K562 (cell line): ENCODE data around the gene PAIP1. TPM values are rescaled to one million over a fixed set of nuclear protein-coding genes. Genes with fewer than 3 reads are reported as not detected.

Experiments used
- ADNP ChIP-seq: fragments of 200-800 bp; sonication (Bioruptor generic); IDR thresholded peaks from 2 replicates; pipeline ENCODE4 v1.6.1; 2016; ENCODE audit warnings: missing genetic modification characterization, missing compliant biosample characterization
- CBFA2T3 ChIP-seq: fragments of 450-650 bp; IDR thresholded peaks from 2 replicates; pipeline ENCODE4 v1.6.1; 2017
- FOSL1 ChIP-seq: fragments of 200-800 bp; sonication (Bioruptor generic); conservative IDR thresholded peaks from 2 replicates; pipeline ENCODE4 v1.6.1; 2016; ENCODE audit warnings: missing genetic modification characterization, missing compliant biosample characterization
- GMEB1 ChIP-seq: fragments of 250-450 bp; sonication (Bioruptor Pico); IDR thresholded peaks from 2 replicates; pipeline ENCODE4 v1.4.0; 2020; ENCODE audit warnings: mild to moderate bottlenecking
- JUND ChIP-seq, 2 experiments: IDR thresholded peaks; 2 replicates in 1 of 2; 3 replicates in 1 of 2; pipeline ENCODE4 v1.6.1; 2011; ENCODE audit warnings: borderline replicate concordance in 2 of 2, low read depth in 2 of 2, low read length in 2 of 2, improper control_type of control experiment in 1 of 2, missing biosample characterization in 1 of 2, missing genetic modification characterization in 1 of 2, missing genetic modification reagents in 1 of 2
- MCM5 ChIP-seq: fragments of 450-650 bp; IDR thresholded peaks from 2 replicates; pipeline ENCODE4 v1.6.1; 2016; ENCODE audit warnings: low read depth
- NEUROD1 ChIP-seq: fragments of 150-350 bp; IDR thresholded peaks from 2 replicates; pipeline ENCODE4 v1.6.1; 2014; ENCODE audit warnings: borderline replicate concordance, low read length, low read depth; ENCODE audit not compliant: partially characterized antibody
- PHTF2 ChIP-seq: fragments of 250-450 bp; sonication (Bioruptor Pico); IDR thresholded peaks from 2 replicates; pipeline ENCODE4 v1.5.0; 2021; ENCODE audit warnings: mild to moderate bottlenecking
- SAFB ChIP-seq: fragments of 200-400 bp; formaldehyde crosslinking; IDR thresholded peaks from 2 replicates; pipeline ENCODE4 v1.6.1; 2017; ENCODE audit warnings: low read depth, low read length, borderline replicate concordance
- SMARCB1 ChIP-seq: IDR thresholded peaks from 2 replicates; pipeline ENCODE4 v1.6.1; 2011; ENCODE audit warnings: improper control_type of control experiment, low read depth; ENCODE audit not compliant: insufficient read length
- SMARCC2 ChIP-seq: fragments of 450-650 bp; IDR thresholded peaks from 2 replicates; pipeline ENCODE4 v1.6.1; 2017; ENCODE audit warnings: antibody characterized with exemption, moderate library complexity, mild to moderate bottlenecking, low read depth
- STAG1 ChIP-seq: sonication (generic); formaldehyde crosslinking; IDR thresholded peaks from 2 replicates; pipeline ENCODE4 v1.5.0; 2020; ENCODE audit warnings: missing genetic modification reagents, borderline replicate concordance
- STAT5A ChIP-seq: IDR thresholded peaks from 2 replicates; pipeline ENCODE4 v1.6.1; 2012; ENCODE audit warnings: low read length, inconsistent platforms, borderline replicate concordance
- ZBTB7A ChIP-seq: IDR thresholded peaks from 2 replicates; pipeline ENCODE4 v1.6.1; 2011; ENCODE audit warnings: low read depth, mild to moderate bottlenecking, low read length, moderate library complexity, borderline replicate concordance; ENCODE audit not compliant: control insufficient read depth
- ZKSCAN3 ChIP-seq: fragments of 250-450 bp; sonication (Bioruptor Pico); IDR thresholded peaks from 2 replicates; pipeline ENCODE4 v1.4.0; 2020
- ZNF134 ChIP-seq: fragments of 250-450 bp; sonication (Bioruptor Pico); conservative IDR thresholded peaks from 2 replicates; pipeline ENCODE4 v1.4.0; 2020
- ZNF140 ChIP-seq: fragments of 250-450 bp; sonication (Bioruptor Pico); IDR thresholded peaks from 2 replicates; pipeline ENCODE4 v1.8.0; 2021; ENCODE audit warnings: moderate library complexity, mild to moderate bottlenecking, inconsistent platforms
- ZNF584 ChIP-seq: fragments of 200-800 bp; sonication (Bioruptor generic); IDR thresholded peaks from 2 replicates; pipeline ENCODE4 v1.6.1; 2016; ENCODE audit warnings: low read depth, mild to moderate bottlenecking, missing genetic modification characterization, missing compliant biosample characterization
- ZNF586 ChIP-seq: fragments of 450-650 bp; formaldehyde crosslinking; conservative IDR thresholded peaks from 2 replicates; pipeline ENCODE4 v1.4.0; 2020; ENCODE audit warnings: mild to moderate bottlenecking, moderate library complexity
- polyA plus RNA-seq, 8 experiments: library from polyadenylated mRNA; depleted of rRNA in 4 of 8; stranded (reverse) in 5 of 8; unstranded in 3 of 8; fragments of >200 nt; fragmentation: Nextera tagmentation in 2 of 8; fragmentation: Illumina TruSeq in 1 of 8; extraction: Ambion mirVana in 2 of 8; extraction: Trizol in 1 of 8; gene quantifications; 2 replicates each; pipeline versions ENCODE4 v1.2.1 to v1.2.3, GENCODE V29; 2011 to 2014; ENCODE audit warnings: inconsistent platforms in 1 of 8, missing spikeins in 1 of 8
- total RNA-seq, 7 experiments: library from RNA; depleted of rRNA in 6 of 7; stranded (reverse); fragments of >200 nt in 6 of 7; fragmentation: Illumina TruSeq in 2 of 7; extraction: Trizol in 2 of 7; gene quantifications; 2 replicates each; pipeline versions ENCODE4 v1.2.1 to v1.2.3, GENCODE V29; 2011 to 2021; ENCODE audit warnings: low replicate concordance in 1 of 7
- TF ChIP-seq, protein P1 (sequence below): sonication (generic); formaldehyde crosslinking; IDR thresholded peaks from 2 replicates; pipeline ENCODE4 v1.8.0; 2022; ENCODE audit warnings: mild to moderate bottlenecking, missing genetic modification reagents, borderline replicate concordance
- TF ChIP-seq, protein P2 (sequence below), 2 experiments: fragments of 450-650 bp in 1 of 2; IDR thresholded peaks; 2 replicates each; pipeline ENCODE4 v1.6.1; 2011 to 2017; ENCODE audit warnings: low read depth in 2 of 2, antibody characterized with exemption in 1 of 2, borderline replicate concordance in 1 of 2, low read length in 1 of 2, mild to moderate bottlenecking in 1 of 2, mixed read lengths in 1 of 2; ENCODE audit not compliant: control insufficient read depth in 1 of 2

The PAIP1 gene
- total and polyA plus RNA-seq, 9 of the 15 experiments (the other 6 are each of a cell fraction or from before 2014, with no cell fraction given): 51.7 to 181 (median 102) TPM

DNA sequence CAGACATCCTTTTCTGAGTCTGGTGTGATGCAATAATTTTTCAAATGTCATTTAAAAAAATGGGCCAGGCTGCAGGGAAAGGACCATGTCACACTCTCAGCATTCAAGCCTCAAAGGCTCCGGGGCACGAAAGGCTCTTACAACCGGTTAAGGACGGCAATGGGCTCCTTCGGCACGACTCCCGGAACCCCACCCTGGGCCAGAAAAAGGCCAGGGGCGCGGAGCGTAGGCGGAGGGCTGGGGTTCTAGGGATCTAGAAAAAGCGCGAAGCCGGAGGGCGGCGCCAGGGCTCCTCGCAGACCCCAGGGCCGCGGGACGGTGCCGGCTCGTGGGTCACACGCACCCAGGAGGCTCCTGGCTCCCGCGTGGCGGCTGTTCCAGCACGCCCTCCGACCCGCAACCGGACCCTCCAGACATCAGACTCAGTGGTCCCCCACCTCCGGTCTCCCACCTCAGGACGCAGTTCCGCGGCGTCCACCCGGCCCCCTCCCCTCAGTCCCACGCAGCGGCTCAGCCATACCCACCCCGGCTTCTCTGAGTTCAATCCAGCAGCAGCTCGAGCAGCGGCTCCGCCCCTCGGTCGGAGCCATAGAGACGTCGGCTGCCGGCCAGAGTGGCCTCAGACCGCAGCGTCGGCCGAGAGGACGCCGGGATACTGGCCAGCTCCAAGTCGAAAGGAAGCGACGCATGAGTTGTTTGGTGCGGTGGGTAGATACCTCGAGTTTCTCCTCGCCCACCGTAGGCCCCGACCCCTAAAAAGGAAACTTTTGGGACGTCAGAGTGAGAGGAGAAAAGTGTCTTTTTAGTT, 73.4 kb downstream of the PAIP1 start, which contains the start of gene TMEM267 (continued):
- TF ChIP-seq ZKSCAN3 (CRISPR knock-in tag): no peak
- 0 out of 2 replicates have a peak, but pooled peaks have one; percentile 37 for TF ChIP-seq STAG1
- TF ChIP-seq FOSL1 (tag): no peak
- peak; percentile 75 for TF ChIP-seq JUND (IDR thresholded peaks at IDR 0.05; ENCODE audit: borderline replicate concordance, low read depth, low read length)
- TF ChIP-seq JUND (tag; IDR thresholded peaks at IDR 0.05; ENCODE audit: borderline replicate concordance, low read depth, low read length): no peak; the same call in 2 of the 3 replicates
- no peak for TF ChIP-seq SMARCB1
- TF ChIP-seq ZBTB7A: peak; percentile 88
- no peak for TF ChIP-seq ZNF134 (CRISPR knock-in tag)
- no peak for TF ChIP-seq ZNF140 (CRISPR knock-in tag)
- TF ChIP-seq PHTF2 (CRISPR knock-in tag): no peak
- TF ChIP-seq, protein P1, sequence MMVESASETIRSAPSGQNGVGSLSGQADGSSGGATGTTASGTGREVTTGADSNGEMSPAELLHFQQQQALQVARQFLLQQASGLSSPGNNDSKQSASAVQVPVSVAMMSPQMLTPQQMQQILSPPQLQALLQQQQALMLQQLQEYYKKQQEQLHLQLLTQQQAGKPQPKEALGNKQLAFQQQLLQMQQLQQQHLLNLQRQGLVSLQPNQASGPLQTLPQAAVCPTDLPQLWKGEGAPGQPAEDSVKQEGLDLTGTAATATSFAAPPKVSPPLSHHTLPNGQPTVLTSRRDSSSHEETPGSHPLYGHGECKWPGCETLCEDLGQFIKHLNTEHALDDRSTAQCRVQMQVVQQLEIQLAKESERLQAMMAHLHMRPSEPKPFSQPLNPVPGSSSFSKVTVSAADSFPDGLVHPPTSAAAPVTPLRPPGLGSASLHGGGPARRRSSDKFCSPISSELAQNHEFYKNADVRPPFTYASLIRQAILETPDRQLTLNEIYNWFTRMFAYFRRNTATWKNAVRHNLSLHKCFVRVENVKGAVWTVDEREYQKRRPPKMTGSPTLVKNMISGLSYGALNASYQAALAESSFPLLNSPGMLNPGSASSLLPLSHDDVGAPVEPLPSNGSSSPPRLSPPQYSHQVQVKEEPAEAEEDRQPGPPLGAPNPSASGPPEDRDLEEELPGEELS (CRISPR knock-in tag): 0 out of 2 replicates have a peak, but pooled peaks have one; percentile 24
- TF ChIP-seq, protein P2, sequence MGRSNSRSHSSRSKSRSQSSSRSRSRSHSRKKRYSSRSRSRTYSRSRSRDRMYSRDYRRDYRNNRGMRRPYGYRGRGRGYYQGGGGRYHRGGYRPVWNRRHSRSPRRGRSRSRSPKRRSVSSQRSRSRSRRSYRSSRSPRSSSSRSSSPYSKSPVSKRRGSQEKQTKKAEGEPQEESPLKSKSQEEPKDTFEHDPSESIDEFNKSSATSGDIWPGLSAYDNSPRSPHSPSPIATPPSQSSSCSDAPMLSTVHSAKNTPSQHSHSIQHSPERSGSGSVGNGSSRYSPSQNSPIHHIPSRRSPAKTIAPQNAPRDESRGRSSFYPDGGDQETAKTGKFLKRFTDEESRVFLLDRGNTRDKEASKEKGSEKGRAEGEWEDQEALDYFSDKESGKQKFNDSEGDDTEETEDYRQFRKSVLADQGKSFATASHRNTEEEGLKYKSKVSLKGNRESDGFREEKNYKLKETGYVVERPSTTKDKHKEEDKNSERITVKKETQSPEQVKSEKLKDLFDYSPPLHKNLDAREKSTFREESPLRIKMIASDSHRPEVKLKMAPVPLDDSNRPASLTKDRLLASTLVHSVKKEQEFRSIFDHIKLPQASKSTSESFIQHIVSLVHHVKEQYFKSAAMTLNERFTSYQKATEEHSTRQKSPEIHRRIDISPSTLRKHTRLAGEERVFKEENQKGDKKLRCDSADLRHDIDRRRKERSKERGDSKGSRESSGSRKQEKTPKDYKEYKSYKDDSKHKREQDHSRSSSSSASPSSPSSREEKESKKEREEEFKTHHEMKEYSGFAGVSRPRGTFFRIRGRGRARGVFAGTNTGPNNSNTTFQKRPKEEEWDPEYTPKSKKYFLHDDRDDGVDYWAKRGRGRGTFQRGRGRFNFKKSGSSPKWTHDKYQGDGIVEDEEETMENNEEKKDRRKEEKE (IDR thresholded peaks at IDR 0.05; ENCODE audit: borderline replicate concordance in 1 of 2, control insufficient read depth in 1 of 2, low read depth in 2 of 2, low read length in 1 of 2): no peak; a peak in 1 of 4 replicates
- TF ChIP-seq SMARCC2: no peak
- no peak for TF ChIP-seq ZNF584 (CRISPR knock-in tag)
- no peak for TF ChIP-seq ADNP (tag)
- TF ChIP-seq MCM5: no peak
- TF ChIP-seq SAFB: peak; percentile 95
- peak; percentile 75 for TF ChIP-seq GMEB1 (CRISPR knock-in tag)
- TF ChIP-seq STAT5A: no peak
- TF ChIP-seq CBFA2T3: no peak
- no peak for TF ChIP-seq ZNF586
- TF ChIP-seq NEUROD1: no peak
